ENCODE data around the gene CPXM1. TPM values are rescaled to one million over a fixed set of nuclear protein-coding genes. Genes with fewer than 3 reads are reported as not detected.
"Not testable (repeated sequence)": the region's sequence is repeated elsewhere in the genome, so short reads cannot be mapped to it uniquely, and the experiment has no call there.

CPXM1 gene
- total and polyA plus RNA-seq, 10 of the 15 experiments (the other 5 are each of a cell fraction or from before 2014, with no cell fraction given): 0.22 to 3.9 (median 0.63) TPM; not detected in 2

DNA sequence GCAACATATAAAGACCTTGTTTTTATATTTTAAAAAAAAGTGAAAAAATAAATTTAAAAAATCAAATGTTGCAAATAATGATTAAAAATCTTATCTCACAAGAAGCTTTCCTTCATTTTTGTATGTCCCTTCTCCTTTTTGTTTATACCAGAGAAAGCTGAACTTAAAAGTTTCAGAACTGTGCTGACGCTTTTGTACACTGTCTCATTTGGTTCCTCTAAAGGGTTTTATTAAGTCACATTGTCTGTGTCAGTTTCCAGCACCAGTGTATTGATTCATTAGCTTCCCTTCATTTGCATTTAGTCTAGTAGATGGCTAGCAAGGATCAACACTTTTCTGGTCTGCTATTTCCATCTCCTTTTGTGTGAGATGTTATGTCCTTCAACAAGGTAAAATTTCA is 33.3 kb upstream of the CPXM1 start:
- no peak for FAIRE-seq
- BruUV-seq (replicated peaks): no TSS peak
- Histone ChIP-seq H3K79me2 (ENCODE audit: control insufficient read depth, insufficient read depth, low read length) (no peaks in the 10 kb centered on the region), H3K27ac (ENCODE audit: control insufficient read depth, insufficient read depth) (no peak overlapping the region), H3K9me3 (replicated peaks; ENCODE audit: control insufficient read depth, insufficient read depth, low read length) (no peaks in the 10 kb centered on the region), H3K36me3 (ENCODE audit: control insufficient read depth in 2 of 2, insufficient read depth in 2 of 2, low read length in 1 of 2) (no peaks in the 10 kb centered on the region), H3K4me1 (ENCODE audit: control insufficient read depth, insufficient read depth, low read length) (peaks cover 4% of the 10 kb centered on the region), H2AFZ (ENCODE audit: control insufficient read depth, low read depth, low read length) (no peak overlapping the region), H3K9ac (ENCODE audit: control insufficient read depth, insufficient read depth, low read length) (no peak overlapping the region), H3K4me3 (no peak overlapping the region), H3K4me2 (ENCODE audit: control insufficient read depth, insufficient read depth) (no peak overlapping the region), H3K27me3 (replicated peaks in 1 of 2; ENCODE audit: control insufficient read depth in 2 of 2, insufficient read depth in 2 of 2, low read length in 1 of 2) (no peaks in the 10 kb centered on the region), H4K20me1 (ENCODE audit: control insufficient read depth, insufficient read depth) (no peaks in the 10 kb centered on the region)
- no peak for DNase-seq (ENCODE audit: low read depth, low spot score)
- intact Hi-C loops (cut with micrococcal nuclease; ENCODE audit: unreplicated experiment) (no loop called here), in situ Hi-C loops (cut with MboI) (no loop called here)
- CTCF ChIA-PET: interaction anchor here (0.8 to 1.3 kb wide), 2 partner anchors 124 to 167 kb away, joined by 4 to 6 read pairs; no protein-coding TSS in a partner anchor
- POLR2A ChIA-PET: interaction anchor here (0.6 kb wide), 1 partner anchor 183 kb away, joined by 7 read pairs; no protein-coding TSS in a partner anchor
- SMC1A ChIA-PET (ENCODE audit: uncharacterized antibody, unreplicated experiment): interaction anchor here (1.0 kb wide), 1 partner anchor 167 kb away, joined by 3 read pairs; no protein-coding TSS in a partner anchor
- WGBS (ENCODE audit: insufficient coverage, insufficient replicate concordance, low lambda C conversion rate, missing lambda C conversion rate): 100% methylated on average over 1 of the region's 1 CpG
- ATAC-seq: no peak
- TF ChIP-seq SUZ12 (IDR thresholded peaks at IDR 0.05; ENCODE audit: unreplicated experiment) (no peak), HDGF (IDR thresholded peaks at IDR 0.05) (no peak), FOXK2 (IDR thresholded peaks at IDR 0.05) (no peak), SREBF2 (IDR thresholded peaks at IDR 0.05; ENCODE audit: low read length) (no peak), KAT2A (conservative IDR thresholded peaks at IDR 0.05; ENCODE audit: control insufficient read depth, low read depth, low read length) (no peak), SPI1 (IDR thresholded peaks at IDR 0.05; ENCODE audit: borderline replicate concordance, insufficient read depth, low read depth, low read length) (no peak), ESRRA (IDR thresholded peaks at IDR 0.05; ENCODE audit: low read length) (no peak), ZNF384 (IDR thresholded peaks at IDR 0.05; ENCODE audit: borderline replicate concordance, low read depth, low read length) (no peak)
- TF ChIP-seq, protein P1, sequence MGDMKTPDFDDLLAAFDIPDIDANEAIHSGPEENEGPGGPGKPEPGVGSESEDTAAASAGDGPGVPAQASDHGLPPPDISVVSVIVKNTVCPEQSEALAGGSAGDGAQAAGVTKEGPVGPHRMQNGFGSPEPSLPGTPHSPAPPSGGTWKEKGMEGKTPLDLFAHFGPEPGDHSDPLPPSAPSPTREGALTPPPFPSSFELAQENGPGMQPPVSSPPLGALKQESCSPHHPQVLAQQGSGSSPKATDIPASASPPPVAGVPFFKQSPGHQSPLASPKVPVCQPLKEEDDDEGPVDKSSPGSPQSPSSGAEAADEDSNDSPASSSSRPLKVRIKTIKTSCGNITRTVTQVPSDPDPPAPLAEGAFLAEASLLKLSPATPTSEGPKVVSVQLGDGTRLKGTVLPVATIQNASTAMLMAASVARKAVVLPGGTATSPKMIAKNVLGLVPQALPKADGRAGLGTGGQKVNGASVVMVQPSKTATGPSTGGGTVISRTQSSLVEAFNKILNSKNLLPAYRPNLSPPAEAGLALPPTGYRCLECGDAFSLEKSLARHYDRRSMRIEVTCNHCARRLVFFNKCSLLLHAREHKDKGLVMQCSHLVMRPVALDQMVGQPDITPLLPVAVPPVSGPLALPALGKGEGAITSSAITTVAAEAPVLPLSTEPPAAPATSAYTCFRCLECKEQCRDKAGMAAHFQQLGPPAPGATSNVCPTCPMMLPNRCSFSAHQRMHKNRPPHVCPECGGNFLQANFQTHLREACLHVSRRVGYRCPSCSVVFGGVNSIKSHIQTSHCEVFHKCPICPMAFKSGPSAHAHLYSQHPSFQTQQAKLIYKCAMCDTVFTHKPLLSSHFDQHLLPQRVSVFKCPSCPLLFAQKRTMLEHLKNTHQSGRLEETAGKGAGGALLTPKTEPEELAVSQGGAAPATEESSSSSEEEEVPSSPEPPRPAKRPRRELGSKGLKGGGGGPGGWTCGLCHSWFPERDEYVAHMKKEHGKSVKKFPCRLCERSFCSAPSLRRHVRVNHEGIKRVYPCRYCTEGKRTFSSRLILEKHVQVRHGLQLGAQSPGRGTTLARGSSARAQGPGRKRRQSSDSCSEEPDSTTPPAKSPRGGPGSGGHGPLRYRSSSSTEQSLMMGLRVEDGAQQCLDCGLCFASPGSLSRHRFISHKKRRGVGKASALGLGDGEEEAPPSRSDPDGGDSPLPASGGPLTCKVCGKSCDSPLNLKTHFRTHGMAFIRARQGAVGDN (IDR thresholded peaks at IDR 0.05): no peak
- TF ChIP-seq, protein P2, sequence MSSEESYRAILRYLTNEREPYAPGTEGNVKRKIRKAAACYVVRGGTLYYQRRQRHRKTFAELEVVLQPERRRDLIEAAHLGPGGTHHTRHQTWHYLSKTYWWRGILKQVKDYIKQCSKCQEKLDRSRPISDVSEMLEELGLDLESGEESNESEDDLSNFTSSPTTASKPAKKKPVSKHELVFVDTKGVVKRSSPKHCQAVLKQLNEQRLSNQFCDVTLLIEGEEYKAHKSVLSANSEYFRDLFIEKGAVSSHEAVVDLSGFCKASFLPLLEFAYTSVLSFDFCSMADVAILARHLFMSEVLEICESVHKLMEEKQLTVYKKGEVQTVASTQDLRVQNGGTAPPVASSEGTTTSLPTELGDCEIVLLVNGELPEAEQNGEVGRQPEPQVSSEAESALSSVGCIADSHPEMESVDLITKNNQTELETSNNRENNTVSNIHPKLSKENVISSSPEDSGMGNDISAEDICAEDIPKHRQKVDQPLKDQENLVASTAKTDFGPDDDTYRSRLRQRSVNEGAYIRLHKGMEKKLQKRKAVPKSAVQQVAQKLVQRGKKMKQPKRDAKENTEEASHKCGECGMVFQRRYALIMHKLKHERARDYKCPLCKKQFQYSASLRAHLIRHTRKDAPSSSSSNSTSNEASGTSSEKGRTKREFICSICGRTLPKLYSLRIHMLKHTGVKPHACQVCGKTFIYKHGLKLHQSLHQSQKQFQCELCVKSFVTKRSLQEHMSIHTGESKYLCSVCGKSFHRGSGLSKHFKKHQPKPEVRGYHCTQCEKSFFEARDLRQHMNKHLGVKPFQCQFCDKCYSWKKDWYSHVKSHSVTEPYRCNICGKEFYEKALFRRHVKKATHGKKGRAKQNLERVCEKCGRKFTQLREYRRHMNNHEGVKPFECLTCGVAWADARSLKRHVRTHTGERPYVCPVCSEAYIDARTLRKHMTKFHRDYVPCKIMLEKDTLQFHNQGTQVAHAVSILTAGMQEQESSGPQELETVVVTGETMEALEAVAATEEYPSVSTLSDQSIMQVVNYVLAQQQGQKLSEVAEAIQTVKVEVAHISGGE (CRISPR knock-in tag; IDR thresholded peaks at IDR 0.05): no peak
- RAD21 ChIA-PET (ENCODE audit: unreplicated experiment): no interaction called here

DNA sequence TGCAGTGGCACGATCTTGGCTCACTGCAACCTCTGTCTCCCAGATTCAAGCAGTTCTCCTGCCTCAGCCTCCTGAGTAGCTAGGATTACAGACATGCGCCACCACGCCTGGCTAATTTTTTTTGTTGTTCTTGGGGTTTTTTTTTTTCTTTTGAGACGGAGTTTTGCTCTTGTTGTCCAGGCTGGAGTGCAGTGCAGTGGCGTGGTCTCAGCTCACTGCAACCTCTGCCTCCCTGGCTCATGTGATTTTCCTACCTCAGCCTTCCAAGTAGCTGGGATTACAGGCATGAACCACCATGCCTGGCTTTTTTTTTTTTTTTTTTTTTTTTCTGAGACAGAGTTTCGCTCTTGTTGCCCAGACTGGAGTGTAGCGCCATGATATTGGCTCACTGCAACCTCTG is 30.8 kb upstream of the CPXM1 start:
- in situ Hi-C loops (cut with MboI); ATAC-seq; H3K79me2 ChIP-seq (ENCODE audit: control insufficient read depth, insufficient read depth, low read length); H3K27me3 ChIP-seq (replicated peaks in 1 of 2; ENCODE audit: control insufficient read depth in 2 of 2, insufficient read depth in 2 of 2, low read length in 1 of 2); H3K27ac ChIP-seq (ENCODE audit: control insufficient read depth, insufficient read depth); BruUV-seq (replicated peaks); DNase-seq (ENCODE audit: low read depth, low spot score); H3K9ac ChIP-seq (ENCODE audit: control insufficient read depth, insufficient read depth, low read length); H3K9me3 ChIP-seq (replicated peaks; ENCODE audit: control insufficient read depth, insufficient read depth, low read length); H3K4me1 ChIP-seq (ENCODE audit: control insufficient read depth, insufficient read depth, low read length); SMC1A ChIA-PET (ENCODE audit: uncharacterized antibody, unreplicated experiment); CTCF ChIA-PET; H3K4me3 ChIP-seq; FAIRE-seq; POLR2A ChIA-PET; H4K20me1 ChIP-seq (ENCODE audit: control insufficient read depth, insufficient read depth); RAD21 ChIA-PET (ENCODE audit: unreplicated experiment); H3K36me3 ChIP-seq (ENCODE audit: control insufficient read depth in 2 of 2, insufficient read depth in 2 of 2, low read length in 1 of 2); H3K4me2 ChIP-seq (ENCODE audit: control insufficient read depth, insufficient read depth); intact Hi-C loops (cut with micrococcal nuclease; ENCODE audit: unreplicated experiment); H2AFZ ChIP-seq (ENCODE audit: control insufficient read depth, low read depth, low read length): not testable (repeated sequence)
- 50% methylated on average over 5 of the region's 7 CpGs for WGBS (ENCODE audit: insufficient coverage, insufficient replicate concordance, low lambda C conversion rate, missing lambda C conversion rate)
